HAP-1 (cell line): Measurements from ENCODE around the gene POLE2.
A peak's percentile ranks its signal among the peaks of the same experiment; 100 is the strongest.
"Not testable (repeated sequence)": the region's sequence is repeated elsewhere in the genome, so short reads cannot be mapped to it uniquely, and the experiment has no call there.

Experiments
- DNase-seq, 2 experiments: peaks; one replicate each; pipeline ENCODE4 v3.0.0-alpha.2; 2016 to 2020; ENCODE audit warnings: low spot score in 2 of 2
- H3K27me3 ChIP-seq: fragments of 250-450 bp; sonication (Bioruptor Pico); 2 replicates; pipeline ENCODE4 v1.5.1; 2020; ENCODE audit warnings: low read depth, mild to moderate bottlenecking, moderate library complexity
- H3K36me3 ChIP-seq: fragments of 250-450 bp; sonication (Bioruptor Pico); replicated peaks from 2 replicates; pipeline ENCODE4 v1.5.1; 2020; ENCODE audit warnings: mild to moderate bottlenecking
- H3K4me1 ChIP-seq: fragments of 250-450 bp; sonication (Bioruptor Pico); 2 replicates; pipeline ENCODE4 v1.5.1; 2020; ENCODE audit warnings: mild to moderate bottlenecking
- H3K4me3 ChIP-seq: fragments of 250-450 bp; sonication (Bioruptor Pico); 2 replicates; pipeline ENCODE4 v1.5.1; 2020; ENCODE audit warnings: mild to moderate bottlenecking, moderate library complexity
- H3K9me3 ChIP-seq: fragments of 250-450 bp; sonication (Bioruptor Pico); 2 replicates; pipeline ENCODE4 v1.5.1; 2020; ENCODE audit warnings: mild to moderate bottlenecking, moderate library complexity
- in situ Hi-C: fragments of 300-500 bp; cut with MboI; formaldehyde crosslinking; loops from 3 replicates; pipeline ENCODE4 v1.14.3; 2020; ENCODE audit warnings: low sequenced_read_pairs, inconsistent platforms, mixed read lengths

The POLE2 gene

GRCh38 chr14:49692193-49692757, 4.3 kb upstream of the POLE2 start:
- peak overlapping the region; percentile 42 for H3K4me3 ChIP-seq
- no peaks in the 10 kb centered on the region for H3K27me3 ChIP-seq
- no peak for DNase-seq
- in situ Hi-C loops = no loop called here
- no peaks in the 10 kb centered on the region; the same call in 1 of the 2 replicates for H3K36me3 ChIP-seq
- H3K9me3 ChIP-seq = no peaks in the 10 kb centered on the region
- H3K4me1 ChIP-seq = peaks cover 23% of the 10 kb centered on the region

GRCh38 chr14:49691031-49691430, 3.0 kb upstream of the POLE2 start:
- in situ Hi-C loops = no loop called here
- DNase-seq = peak in 1 of 2 experiments; percentile 47
- Histone ChIP-seq H3K36me3 (no peaks in the 10 kb centered on the region; the same call in 1 of the 2 replicates), H3K4me1 (peaks cover 23% of the 10 kb centered on the region), H3K4me3 (no peak overlapping the region), H3K9me3 (no peaks in the 10 kb centered on the region), H3K27me3 (no peaks in the 10 kb centered on the region)

- H3K9me3 ChIP-seq = no peaks in the 10 kb centered on the region
- in situ Hi-C loops = loop anchor here (5.0 kb wide), 1 partner anchor 79 kb away; the partner anchor contains the start of gene KLHDC2
- no peaks in the 10 kb centered on the region; the same call in 1 of the 2 replicates for H3K36me3 ChIP-seq
- H3K4me3 ChIP-seq = no peak overlapping the region
- peaks cover 23% of the 10 kb centered on the region for H3K4me1 ChIP-seq
- no peak for DNase-seq
- no peaks in the 10 kb centered on the region for H3K27me3 ChIP-seq
Observed at GRCh38 chr14:49688701-49689030, 652 bp upstream of the POLE2 start.

- no peak for DNase-seq
- peaks cover 9% of the 10 kb centered on the region for H3K4me1 ChIP-seq
- in situ Hi-C loops = loop anchor here (5.0 kb wide), 1 partner anchor 81 kb away; the partner anchor contains the start of gene KLHDC2
- H3K36me3 ChIP-seq = peaks cover 13% of the 10 kb centered on the region
- no peaks in the 10 kb centered on the region for H3K9me3 ChIP-seq
- H3K4me3 ChIP-seq = peak overlapping the region; percentile 89
- H3K27me3 ChIP-seq = no peaks in the 10 kb centered on the region
Observed at GRCh38 chr14:49686425-49686824, 1.6 kb downstream of the POLE2 start.

- Histone ChIP-seq H3K4me3 (no peak overlapping the region), H3K4me1 (no peaks in the 10 kb centered on the region), H3K36me3 (peaks cover 57% of the 10 kb centered on the region), H3K9me3 (no peaks in the 10 kb centered on the region), H3K27me3 (no peaks in the 10 kb centered on the region)
- in situ Hi-C loops = no loop called here
- DNase-seq = no peak
Observed at GRCh38 chr14:49679271-49679670, 8.7 kb downstream of the POLE2 start.

GRCh38 chr14:49677643-49678042, 10.4 kb downstream of the POLE2 start:
- Histone ChIP-seq H3K27me3 (no peaks in the 10 kb centered on the region), H3K4me3 (no peak overlapping the region), H3K36me3 (peaks cover 66% of the 10 kb centered on the region), H3K9me3 (no peaks in the 10 kb centered on the region), H3K4me1 (no peaks in the 10 kb centered on the region)
- DNase-seq = no peak
- in situ Hi-C loops = no loop called here

- peaks cover 46% of the 10 kb centered on the region for H3K36me3 ChIP-seq
- H3K27me3 ChIP-seq = no peaks in the 10 kb centered on the region
- in situ Hi-C loops = no loop called here
- no peaks in the 10 kb centered on the region for H3K4me1 ChIP-seq
- no peak for DNase-seq
- no peaks in the 10 kb centered on the region for H3K9me3 ChIP-seq
- no peak overlapping the region for H3K4me3 ChIP-seq
Observed at GRCh38 chr14:49673586-49673985, 14.4 kb downstream of the POLE2 start.

GRCh38 chr14:49670475-49670874, 17.5 kb downstream of the POLE2 start:
- peaks cover 36% of the 10 kb centered on the region for H3K36me3 ChIP-seq
- no peaks in the 10 kb centered on the region for H3K9me3 ChIP-seq
- in situ Hi-C loops = no loop called here
- H3K27me3 ChIP-seq = no peaks in the 10 kb centered on the region
- no peaks in the 10 kb centered on the region for H3K4me1 ChIP-seq
- no peak for DNase-seq
- H3K4me3 ChIP-seq = no peak overlapping the region

GRCh38 chr14:49659526-49660455, 28.2 kb downstream of the POLE2 start:
- no peaks in the 10 kb centered on the region for H3K4me1 ChIP-seq
- peaks cover 17% of the 10 kb centered on the region for H3K36me3 ChIP-seq
- no peaks in the 10 kb centered on the region for H3K27me3 ChIP-seq
- in situ Hi-C loops = no loop called here
- H3K9me3 ChIP-seq = no peaks in the 10 kb centered on the region
- no peak for DNase-seq
- no peak overlapping the region for H3K4me3 ChIP-seq

GRCh38 chr14:49657500-49657899, 30.5 kb downstream of the POLE2 start:
- in situ Hi-C loops, DNase-seq, H3K9me3 ChIP-seq, H3K27me3 ChIP-seq, H3K4me3 ChIP-seq, H3K4me1 ChIP-seq: not testable (repeated sequence)
- peaks cover 29% of the 10 kb centered on the region for H3K36me3 ChIP-seq

GRCh38 chr14:49654511-49654910, 33.5 kb downstream of the POLE2 start:
- H3K36me3 ChIP-seq = peaks cover 38% of the 10 kb centered on the region
- H3K27me3 ChIP-seq = no peaks in the 10 kb centered on the region
- H3K4me3 ChIP-seq = no peak overlapping the region
- H3K4me1 ChIP-seq = no peaks in the 10 kb centered on the region
- in situ Hi-C loops = no loop called here
- H3K9me3 ChIP-seq = no peaks in the 10 kb centered on the region
- DNase-seq = no peak

GRCh38 chr14:49653508-49653907, 34.5 kb downstream of the POLE2 start:
- Histone ChIP-seq H3K4me3 (no peak overlapping the region), H3K4me1 (no peaks in the 10 kb centered on the region), H3K36me3 (peaks cover 43% of the 10 kb centered on the region), H3K27me3 (no peaks in the 10 kb centered on the region), H3K9me3 (no peaks in the 10 kb centered on the region)
- in situ Hi-C loops = no loop called here
- DNase-seq = no peak

- Histone ChIP-seq H3K4me1 (peaks cover 10% of the 10 kb centered on the region), H3K36me3 (peaks cover 15% of the 10 kb centered on the region), H3K9me3 (no peaks in the 10 kb centered on the region), H3K4me3 (no peak overlapping the region), H3K27me3 (no peaks in the 10 kb centered on the region)
- in situ Hi-C loops = no loop called here
- DNase-seq = no peak
Observed at GRCh38 chr14:49642163-49642562, 45.9 kb downstream of the POLE2 start.

- Histone ChIP-seq H3K4me3 (no peak overlapping the region), H3K27me3 (no peaks in the 10 kb centered on the region), H3K4me1 (peaks cover 12% of the 10 kb centered on the region), H3K36me3 (peaks cover 15% of the 10 kb centered on the region), H3K9me3 (no peaks in the 10 kb centered on the region)
- in situ Hi-C loops = no loop called here
- no peak for DNase-seq
Observed at GRCh38 chr14:49641697-49642129, 46.3 kb downstream of the POLE2 start.
